H1 (cell line): ENCODE data around the gene DMBT1. TPM values are rescaled to one million over a fixed set of nuclear protein-coding genes. Genes with fewer than 3 reads are reported as not detected.

Experiments
- BACH1 ChIP-seq: IDR thresholded peaks from 2 replicates; pipeline ENCODE4 v1.6.1; 2012; ENCODE audit warnings: low read length, improper control_type of control experiment
- CHD2 ChIP-seq: IDR thresholded peaks from 2 replicates; pipeline ENCODE4 v1.6.1; 2012; ENCODE audit warnings: low read length, improper control_type of control experiment
- PHF8 ChIP-seq: fragments of 200-600 bp; sonication (generic); conservative IDR thresholded peaks from 2 replicates; pipeline ENCODE4 v1.7.1; 2012; ENCODE audit warnings: low read depth, mild to moderate bottlenecking, inconsistent platforms, low read length, moderate library complexity
- RAD21 ChIP-seq, 2 experiments: IDR thresholded peaks in 1 of 2; conservative IDR thresholded peaks in 1 of 2; 2 replicates each; pipeline ENCODE4 v1.6.1; 2011; ENCODE audit warnings: low read depth in 2 of 2, low read length in 2 of 2, improper control_type of control experiment in 1 of 2, inconsistent platforms in 1 of 2, mild to moderate bottlenecking in 1 of 2, moderate library complexity in 1 of 2
- polyA plus RNA-seq, 7 experiments: library from polyadenylated mRNA; depleted of rRNA in 3 of 7; stranded (reverse) in 5 of 7; unstranded in 2 of 7; fragments of >200 nt in 5 of 7; fragments of 200-250 nt in 2 of 7; gene quantifications; 1 replicate in 5 of 7; 2 replicates in 1 of 7; 4 replicates in 1 of 7; pipeline versions ENCODE4 v1.2.1 to v1.2.3, GENCODE V29; 2011 to 2013; ENCODE audit warnings: missing spikeins in 2 of 7, mixed read lengths in 2 of 7
- total RNA-seq: library from RNA; stranded (reverse); fragmentation: NEBNext Ultra II Directional; extraction: Animal tissue kit (Norgen Biotek cat#: 25700); gene quantifications from 2 replicates; pipeline ENCODE4 v1.2.1, GENCODE V29; 2021
- TF ChIP-seq, protein P1 (sequence below): IDR thresholded peaks from 2 replicates; pipeline ENCODE4 v1.6.1; 2011; ENCODE audit warnings: low read length, improper control_type of control experiment

Gene DMBT1
- total and polyA plus RNA-seq, 2 of the 8 experiments (the other 6 are each of a cell fraction or from before 2014, with no cell fraction given) = 0.03 TPM; not detected in 1

DNA sequence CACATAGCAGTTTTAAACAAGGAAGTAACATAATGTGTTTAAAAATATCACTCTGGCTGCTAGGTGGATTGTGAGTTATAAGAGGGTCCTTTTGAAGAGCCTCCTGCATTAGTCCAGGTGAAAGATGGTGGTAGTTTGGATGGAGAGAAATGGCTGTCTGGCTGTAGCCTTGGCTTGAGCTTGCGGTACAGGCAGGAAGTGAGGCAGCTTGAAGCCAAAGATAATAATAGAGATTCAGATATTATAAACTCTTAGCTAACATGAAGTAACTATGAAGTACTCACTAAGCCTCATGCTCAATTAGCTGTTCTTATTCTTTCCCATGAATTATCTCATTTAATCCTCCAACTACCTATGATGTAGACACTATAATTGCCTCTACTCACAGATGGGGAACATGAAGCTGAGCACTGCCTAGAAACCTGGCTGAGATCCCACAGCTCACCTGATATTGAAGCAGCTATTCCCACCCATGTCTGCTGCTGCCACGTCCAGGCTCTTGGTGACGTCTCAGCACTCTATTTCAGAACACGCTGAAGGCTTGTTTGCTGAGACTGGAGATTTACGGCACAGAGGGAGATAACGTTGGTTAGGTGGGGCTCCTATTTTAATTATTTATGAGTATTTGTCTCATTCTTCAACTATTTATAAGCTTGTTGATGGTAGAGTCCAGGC lies 128.7 kb downstream of the DMBT1 start (continued):
- no peak for TF ChIP-seq PHF8
- TF ChIP-seq, protein P1, sequence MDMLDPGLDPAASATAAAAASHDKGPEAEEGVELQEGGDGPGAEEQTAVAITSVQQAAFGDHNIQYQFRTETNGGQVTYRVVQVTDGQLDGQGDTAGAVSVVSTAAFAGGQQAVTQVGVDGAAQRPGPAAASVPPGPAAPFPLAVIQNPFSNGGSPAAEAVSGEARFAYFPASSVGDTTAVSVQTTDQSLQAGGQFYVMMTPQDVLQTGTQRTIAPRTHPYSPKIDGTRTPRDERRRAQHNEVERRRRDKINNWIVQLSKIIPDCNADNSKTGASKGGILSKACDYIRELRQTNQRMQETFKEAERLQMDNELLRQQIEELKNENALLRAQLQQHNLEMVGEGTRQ = no peak
- no peak for TF ChIP-seq BACH1
- TF ChIP-seq RAD21 (IDR thresholded peaks at IDR 0.05 in 1 of 2, conservative IDR thresholded peaks at IDR 0.05 in 1 of 2; ENCODE audit: low read depth in 2 of 2, low read length in 2 of 2) = no peak
- TF ChIP-seq CHD2 = no peak
- TF ChIP-seq, all 59 proteins: peak for 0
